Bronchial epithelial cell (primary cell): ENCODE results near the gene SORBS1. TPM values are rescaled to one million over a fixed set of nuclear protein-coding genes. Genes with fewer than 3 reads are reported as not detected.

Experiments used
- DNase-seq: peaks from one replicate; pipeline ENCODE4 v3.0.0-alpha.2; 2010; ENCODE audit warnings: low read depth
- FAIRE-seq: peaks from 2 replicates; lab custom pipeline; 2011; peaks lifted over from hg19 to GRCh38; lab: Jason Lieb, UNC
- H3K27me3 ChIP-seq: 2 replicates; pipeline ENCODE4 v1.5.1; 2011; ENCODE audit warnings: low read length; ENCODE audit not compliant: control insufficient read depth, insufficient read depth
- H3K36me3 ChIP-seq: 2 replicates; pipeline ENCODE4 v1.5.1; 2011; ENCODE audit warnings: low read length; ENCODE audit not compliant: control insufficient read depth, insufficient read depth
- H3K4me3 ChIP-seq: 2 replicates; pipeline ENCODE4 v1.5.1; 2011; ENCODE audit warnings: mild to moderate bottlenecking, low read depth, low read length, control low read depth
- CTCF ChIP-seq: IDR thresholded peaks from 2 replicates; pipeline ENCODE4 v1.5.1; 2011; ENCODE audit warnings: mild to moderate bottlenecking, moderate library complexity, low read length, control low read depth, inconsistent platforms; ENCODE audit not compliant: insufficient read depth, severe bottlenecking
- total RNA-seq: library from RNA; depleted of rRNA; stranded (reverse); fragments of >200 nt; gene quantifications from 2 replicates; pipeline ENCODE4 v1.2.1, GENCODE V29; 2014

The SORBS1 gene
- total RNA-seq, 1 donor from 2014 or later, result under 0.01 TPM

- Histone ChIP-seq H3K36me3 (no peaks in the 10 kb centered on the region), H3K27me3 (peaks cover 2% of the 10 kb centered on the region), H3K4me3 (no peak overlapping the region)
- no peak for DNase-seq
- no peak for FAIRE-seq
- no peak for TF ChIP-seq CTCF
These were observed 11.1 kb upstream of the SORBS1 start for GRCh38 chr10:95572131-95572820.

- DNase-seq (no peak), FAIRE-seq (no peak)
- Histone ChIP-seq H3K4me3 (no peak overlapping the region), H3K36me3 (no peaks in the 10 kb centered on the region), H3K27me3 (peaks cover 2% of the 10 kb centered on the region)
- TF ChIP-seq CTCF, result no peak
These were observed 10.2 kb upstream of the SORBS1 start for GRCh38 chr10:95571390-95571789.

- no peak overlapping the region for H3K4me3 ChIP-seq
- no peaks in the 10 kb centered on the region for H3K36me3 ChIP-seq
- DNase-seq, result peak; percentile 31
- no peak for FAIRE-seq
- peaks cover 2% of the 10 kb centered on the region for H3K27me3 ChIP-seq
- TF ChIP-seq CTCF, result no peak
These were observed 8.2 kb upstream of the SORBS1 start for GRCh38 chr10:95569368-95569767.

GRCh38 chr10:95567903-95568630 lies 6.9 kb upstream of the SORBS1 start:
- no peaks in the 10 kb centered on the region for H3K36me3 ChIP-seq
- H3K27me3 ChIP-seq, result no peaks in the 10 kb centered on the region
- FAIRE-seq, result peak; percentile 18
- DNase-seq, result peak; percentile 50
- TF ChIP-seq CTCF, result no peak
- H3K4me3 ChIP-seq, result no peak overlapping the region

GRCh38 chr10:95566136-95566535 lies 5.0 kb upstream of the SORBS1 start:
- no peak for DNase-seq

More at GRCh38 chr10:95566136-95566535, 5.0 kb upstream of the SORBS1 start:
- H3K4me3 ChIP-seq, result no peak overlapping the region
- no peak for TF ChIP-seq CTCF
- no peak for FAIRE-seq
- H3K27me3 ChIP-seq, result no peaks in the 10 kb centered on the region
- no peaks in the 10 kb centered on the region for H3K36me3 ChIP-seq
